Tibial nerve (tissue), 4 donors: Measurements from ENCODE around the gene CASP3. TPM values are rescaled to one million over a fixed set of nuclear protein-coding genes. Genes with fewer than 3 reads are reported as not detected.

Experiments used
- DNase-seq, 2 donors: peaks; one replicate each; pipeline ENCODE4 v3.0.0-alpha.2; 2019; ENCODE audit warnings: low spot score in 2 of 2
- H3K27ac ChIP-seq, 4 donors: fragments of 200-600 bp; sonication (generic) in 3 of 4; one replicate each; pipeline ENCODE4 v1.5.1; 2017 to 2019; ENCODE audit warnings: mild to moderate bottlenecking in 1 of 4
- H3K27me3 ChIP-seq, 2 donors: fragments of 200-600 bp; sonication (generic) in 1 of 2; one replicate each; pipeline versions ENCODE4 v1.5.1 to v1.6.0; 2017 to 2019
- H3K36me3 ChIP-seq, 3 donors: fragments of 200-600 bp; sonication (generic); one replicate each; pipeline ENCODE4 v1.5.1; 2018 to 2019
- H3K4me1 ChIP-seq, 4 donors: fragments of 200-600 bp; sonication (generic) in 3 of 4; one replicate each; pipeline ENCODE4 v1.5.1; 2017 to 2019
- H3K4me3 ChIP-seq, 4 donors: fragments of 200-600 bp; sonication (generic) in 3 of 4; one replicate each; pipeline ENCODE4 v1.5.1; 2017 to 2019; ENCODE audit warnings: mild to moderate bottlenecking in 1 of 4, moderate library complexity in 1 of 4
- H3K9me3 ChIP-seq, 4 donors: fragments of 200-600 bp; sonication (generic) in 3 of 4; one replicate each; pipeline ENCODE4 v1.5.1; 2017 to 2019
- EP300 ChIP-seq, 2 donors: sonication (generic); formaldehyde crosslinking; IDR thresholded peaks; one replicate each; pipeline ENCODE4 v1.6.1; 2017; ENCODE audit warnings: antibody characterized with exemption in 2 of 2, mild to moderate bottlenecking in 1 of 2
- POLR2A ChIP-seq, 2 donors: fragments of 450-650 bp; IDR thresholded peaks; one replicate each; pipeline ENCODE4 v1.6.1; 2017; ENCODE audit warnings: antibody characterized with exemption in 2 of 2, mild to moderate bottlenecking in 2 of 2, moderate library complexity in 2 of 2
- WGBS, 2 donors: methylation state at CpG; one replicate each; pipeline ENCODE4 v1.1.5; 2018; 5-methylcytosine and 5-hydroxymethylcytosine counted together
- total RNA-seq, 4 donors: library from RNA; depleted of rRNA; stranded (reverse); fragments of >200 nt; gene quantifications; one replicate each; pipeline ENCODE4 v1.1.0, GENCODE V29; 2016
- TF ChIP-seq, protein P1 (sequence below), 5 experiments: fragments of 200-600 bp in 3 of 5; fragments of 450-650 bp in 2 of 5; sonication (generic) in 3 of 5; IDR thresholded peaks; one replicate each; pipeline ENCODE4 v1.5.1; 2016 to 2019; ENCODE audit warnings: antibody characterized with exemption in 5 of 5, mild to moderate bottlenecking in 3 of 5, moderate library complexity in 2 of 5

CASP3 gene
- total RNA-seq, 4 donors from 2014 or later, result 7.6 to 17.7 (median 9.7) TPM

- H3K27ac ChIP-seq, result no peak overlapping the region
- WGBS, 2 donors, result 97 to 98% methylated on average over 1 of the region's 1 CpG
Observed at GRCh38 chr4:184681916-184682315, 32.7 kb upstream of the CASP3 start.

GRCh38 chr4:184680698-184681097, 31.5 kb upstream of the CASP3 start:
- Histone ChIP-seq H3K4me3 (no peak overlapping the region), H3K36me3 (peaks cover 0 to 37% (median 0%) of the 10 kb centered on the region in 3 donors), H3K27me3 (no peaks in the 10 kb centered on the region), H3K4me1 (peaks cover 0 to 14% (median 0%) of the 10 kb centered on the region in 4 donors), H3K9me3 (no peaks in the 10 kb centered on the region), H3K27ac (no peak overlapping the region)
- peak in 1 of 2 donors; percentile 45 for TF ChIP-seq EP300 (IDR thresholded peaks at IDR 0.05)
- TF ChIP-seq POLR2A (IDR thresholded peaks at IDR 0.05), result no peak
- TF ChIP-seq, protein P1, sequence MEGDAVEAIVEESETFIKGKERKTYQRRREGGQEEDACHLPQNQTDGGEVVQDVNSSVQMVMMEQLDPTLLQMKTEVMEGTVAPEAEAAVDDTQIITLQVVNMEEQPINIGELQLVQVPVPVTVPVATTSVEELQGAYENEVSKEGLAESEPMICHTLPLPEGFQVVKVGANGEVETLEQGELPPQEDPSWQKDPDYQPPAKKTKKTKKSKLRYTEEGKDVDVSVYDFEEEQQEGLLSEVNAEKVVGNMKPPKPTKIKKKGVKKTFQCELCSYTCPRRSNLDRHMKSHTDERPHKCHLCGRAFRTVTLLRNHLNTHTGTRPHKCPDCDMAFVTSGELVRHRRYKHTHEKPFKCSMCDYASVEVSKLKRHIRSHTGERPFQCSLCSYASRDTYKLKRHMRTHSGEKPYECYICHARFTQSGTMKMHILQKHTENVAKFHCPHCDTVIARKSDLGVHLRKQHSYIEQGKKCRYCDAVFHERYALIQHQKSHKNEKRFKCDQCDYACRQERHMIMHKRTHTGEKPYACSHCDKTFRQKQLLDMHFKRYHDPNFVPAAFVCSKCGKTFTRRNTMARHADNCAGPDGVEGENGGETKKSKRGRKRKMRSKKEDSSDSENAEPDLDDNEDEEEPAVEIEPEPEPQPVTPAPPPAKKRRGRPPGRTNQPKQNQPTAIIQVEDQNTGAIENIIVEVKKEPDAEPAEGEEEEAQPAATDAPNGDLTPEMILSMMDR (IDR thresholded peaks at IDR 0.05), result no peak
- 67 to 76% methylated on average over 9 of the region's 9 CpGs for WGBS, 2 donors
- DNase-seq, result no peak

More at GRCh38 chr4:184681916-184682315, 32.7 kb upstream of the CASP3 start:
- no peak for TF ChIP-seq EP300 (IDR thresholded peaks at IDR 0.05)
- no peak for TF ChIP-seq POLR2A (IDR thresholded peaks at IDR 0.05)
- TF ChIP-seq, protein P1 (IDR thresholded peaks at IDR 0.05), result no peak
- H3K27me3 ChIP-seq, result no peaks in the 10 kb centered on the region
- H3K4me1 ChIP-seq, result peaks cover 0 to 14% (median 0%) of the 10 kb centered on the region in 4 donors
- no peaks in the 10 kb centered on the region for H3K9me3 ChIP-seq
- no peak for DNase-seq
- no peak overlapping the region for H3K4me3 ChIP-seq
- H3K36me3 ChIP-seq, result peaks cover 0 to 49% (median 0%) of the 10 kb centered on the region in 3 donors

- Histone ChIP-seq H3K27me3 (no peaks in the 10 kb centered on the region), H3K4me1 (peaks cover 0 to 6% (median 0%) of the 10 kb centered on the region in 4 donors), H3K27ac (no peak overlapping the region), H3K4me3 (no peak overlapping the region), H3K36me3 (peaks cover 0 to 61% (median 4%) of the 10 kb centered on the region in 3 donors), H3K9me3 (no peaks in the 10 kb centered on the region)
- no peak for DNase-seq
- WGBS, 2 donors, result 88 to 90% methylated on average over 3 of the region's 3 CpGs
- no peak for TF ChIP-seq EP300 (IDR thresholded peaks at IDR 0.05)
- TF ChIP-seq, protein P1 (IDR thresholded peaks at IDR 0.05), result no peak
- TF ChIP-seq POLR2A (IDR thresholded peaks at IDR 0.05), result no peak
Observed at GRCh38 chr4:184675821-184676492, 26.7 kb upstream of the CASP3 start.

DNA sequence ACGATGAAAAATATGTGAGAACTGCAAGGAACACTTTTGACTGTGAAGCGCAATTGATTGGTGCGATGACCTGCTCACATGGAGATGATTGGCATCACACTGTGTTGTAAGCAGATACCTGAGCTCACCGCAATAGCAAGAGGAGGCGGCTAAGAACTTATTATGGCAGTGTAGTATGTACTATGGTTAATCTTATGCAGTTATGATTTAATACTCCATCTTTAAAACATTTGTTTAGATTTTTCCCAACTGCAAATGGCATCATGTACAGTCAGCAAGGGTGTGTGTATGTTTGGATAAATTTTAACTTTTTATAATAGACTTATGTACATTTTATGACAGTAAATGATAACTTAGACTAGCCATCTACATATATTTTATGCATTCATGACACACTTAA, 25.8 kb upstream of the CASP3 start:
- Histone ChIP-seq H3K27me3 (no peaks in the 10 kb centered on the region), H3K9me3 (no peaks in the 10 kb centered on the region), H3K27ac (no peak overlapping the region), H3K4me1 (no peaks in the 10 kb centered on the region), H3K36me3 (peaks cover 0 to 58% (median 4%) of the 10 kb centered on the region in 3 donors), H3K4me3 (no peak overlapping the region)
- TF ChIP-seq, protein P1 (IDR thresholded peaks at IDR 0.05), result no peak
- TF ChIP-seq EP300 (IDR thresholded peaks at IDR 0.05), result no peak
- no peak for TF ChIP-seq POLR2A (IDR thresholded peaks at IDR 0.05)
- WGBS, 2 donors, result 95 to 97% methylated on average over 5 of the region's 5 CpGs
- DNase-seq, result no peak

DNA sequence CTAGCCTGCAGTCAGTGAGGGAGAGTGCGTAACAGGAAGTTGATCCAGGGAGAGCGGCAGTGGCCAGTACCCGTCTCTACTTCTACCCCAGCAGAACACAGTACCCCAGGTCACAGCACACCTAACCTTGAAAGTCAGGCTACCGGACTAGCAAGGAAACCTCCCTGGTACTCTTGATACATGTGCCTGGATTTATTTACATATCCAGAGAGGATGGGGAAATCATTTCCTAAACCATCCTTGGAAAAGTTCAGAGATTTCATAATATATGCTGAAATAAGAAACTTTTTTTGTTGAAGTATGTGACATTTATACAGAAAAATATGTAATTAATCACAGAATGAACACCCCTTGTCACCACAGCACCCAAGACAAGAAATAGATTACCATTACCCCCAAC, 24.8 kb upstream of the CASP3 start:
- H3K4me3 ChIP-seq, result no peak overlapping the region
- no peaks in the 10 kb centered on the region for H3K9me3 ChIP-seq
- DNase-seq, result no peak
- H3K36me3 ChIP-seq, result peaks cover 0 to 57% (median 4%) of the 10 kb centered on the region in 3 donors
- 91 to 97% methylated on average over 4 of the region's 4 CpGs for WGBS, 2 donors
- H3K4me1 ChIP-seq, result peaks cover 0 to 4% (median 0%) of the 10 kb centered on the region in 4 donors
- no peak for TF ChIP-seq POLR2A (IDR thresholded peaks at IDR 0.05)
- TF ChIP-seq, protein P1 (IDR thresholded peaks at IDR 0.05), result no peak
- TF ChIP-seq EP300 (IDR thresholded peaks at IDR 0.05), result no peak
- no peaks in the 10 kb centered on the region for H3K27me3 ChIP-seq
- no peak overlapping the region for H3K27ac ChIP-seq
